ENCODE measurements around the gene PAQR8.

DNA sequence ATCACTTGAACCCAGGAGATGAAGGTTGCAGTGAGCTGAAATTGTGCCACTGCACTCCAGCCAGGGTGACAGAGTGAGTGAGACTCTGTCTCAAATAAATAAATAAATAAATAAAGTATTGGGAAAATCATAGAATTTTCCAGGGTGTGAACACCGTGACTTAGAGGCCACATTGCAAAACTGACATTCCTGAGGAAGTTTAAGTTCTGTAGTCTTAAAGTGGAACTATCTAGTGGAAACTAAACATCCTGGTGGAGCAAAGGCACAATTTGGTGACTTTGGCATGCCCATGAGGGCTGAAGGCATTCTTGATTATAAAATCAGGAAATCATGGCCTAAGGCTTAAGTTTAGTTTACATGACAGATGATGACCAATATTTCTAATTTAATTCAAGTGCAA, 44.7 kb upstream of the PAQR8 start:
- TF ChIP-seq, protein P1, sequence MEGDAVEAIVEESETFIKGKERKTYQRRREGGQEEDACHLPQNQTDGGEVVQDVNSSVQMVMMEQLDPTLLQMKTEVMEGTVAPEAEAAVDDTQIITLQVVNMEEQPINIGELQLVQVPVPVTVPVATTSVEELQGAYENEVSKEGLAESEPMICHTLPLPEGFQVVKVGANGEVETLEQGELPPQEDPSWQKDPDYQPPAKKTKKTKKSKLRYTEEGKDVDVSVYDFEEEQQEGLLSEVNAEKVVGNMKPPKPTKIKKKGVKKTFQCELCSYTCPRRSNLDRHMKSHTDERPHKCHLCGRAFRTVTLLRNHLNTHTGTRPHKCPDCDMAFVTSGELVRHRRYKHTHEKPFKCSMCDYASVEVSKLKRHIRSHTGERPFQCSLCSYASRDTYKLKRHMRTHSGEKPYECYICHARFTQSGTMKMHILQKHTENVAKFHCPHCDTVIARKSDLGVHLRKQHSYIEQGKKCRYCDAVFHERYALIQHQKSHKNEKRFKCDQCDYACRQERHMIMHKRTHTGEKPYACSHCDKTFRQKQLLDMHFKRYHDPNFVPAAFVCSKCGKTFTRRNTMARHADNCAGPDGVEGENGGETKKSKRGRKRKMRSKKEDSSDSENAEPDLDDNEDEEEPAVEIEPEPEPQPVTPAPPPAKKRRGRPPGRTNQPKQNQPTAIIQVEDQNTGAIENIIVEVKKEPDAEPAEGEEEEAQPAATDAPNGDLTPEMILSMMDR (IDR thresholded peaks at IDR 0.05), result no peak
- TF ChIP-seq SIN3A (IDR thresholded peaks at IDR 0.05; ENCODE audit: borderline replicate concordance, insufficient read depth, low read depth, low read length), result no peak
- no peak for TF ChIP-seq TCF7L2 (IDR thresholded peaks at IDR 0.05; ENCODE audit: low read depth, low read length)

Measured in Panc1 (cell line).